HepG2 (cell line): Measurements from ENCODE around the gene DUSP7. TPM values are rescaled to one million over a fixed set of nuclear protein-coding genes. Genes with fewer than 3 reads are reported as not detected.

Source experiments
- ATAC-seq: fragments of 200-7000 bp; cut with Tn5 transposase; 3 replicates; pipeline ENCODE4 v1.9.1; 2020; ENCODE audit warnings: mild to moderate bottlenecking, moderate library complexity
- BruUV-seq: library from RNA; stranded (reverse); fragments of 400-500 nt; replicated peaks from 2 replicates; lab custom pipeline; 2021; lab: Mats Ljungman, UMichigan
- CTCF ChIA-PET: fragments of 300-600 bp; formaldehyde crosslinking; extraction: SDS; loops from one replicate; lab custom pipeline; 2021; ENCODE audit warnings: low total read pairs, inconsistent platforms, low intra/inter-chr PET ratio; lab: Yijun Ruan, JAX
- POLR2A ChIA-PET: fragments of 350-600 bp; sonication (Branson Sonifier 250); formaldehyde crosslinking; loops from one replicate; lab custom pipeline; 2020; ENCODE audit warnings: antibody characterized with exemption, inconsistent platforms; lab: Yijun Ruan, JAX
- DNase-seq: peaks from one replicate; pipeline ENCODE4 v3.0.0-alpha.2; 2015; ENCODE audit warnings: low spot score
- FAIRE-seq: peaks from 3 replicates; lab custom pipeline; 2011; peaks lifted over from hg19 to GRCh38; lab: Jason Lieb, UNC
- H2AFZ ChIP-seq: one replicate; pipeline ENCODE4 v1.6.1; 2011; ENCODE audit warnings: low read length, inconsistent platforms
- H3K27ac ChIP-seq: fragments of 300-600 bp; 3 replicates; pipeline ENCODE4 v1.8.0; 2011; ENCODE audit warnings: mixed run types, mild to moderate bottlenecking, mixed read lengths, low read length, inconsistent platforms; ENCODE audit not compliant: insufficient read depth; ENCODE audit errors: extremely low read length
- H3K27me3 ChIP-seq, 2 experiments: fragments of 200-600 bp in 1 of 2; 2 replicates in 1 of 2; 3 replicates in 1 of 2; pipeline versions ENCODE4 v1.6.0 to v1.8.0; 2011; ENCODE audit warnings: low read length in 2 of 2, mild to moderate bottlenecking in 2 of 2, moderate library complexity in 2 of 2, inconsistent platforms in 1 of 2; ENCODE audit not compliant: insufficient read depth in 2 of 2, control insufficient read depth in 1 of 2
- H3K36me3 ChIP-seq, 2 experiments: fragments of 200-600 bp in 1 of 2; replicated peaks in 1 of 2; 2 replicates in 1 of 2; 3 replicates in 1 of 2; pipeline versions ENCODE4 v1.5.1 to v1.8.0; 2011; ENCODE audit warnings: low read length in 2 of 2, inconsistent platforms in 1 of 2; ENCODE audit not compliant: insufficient read depth in 2 of 2, control insufficient read depth in 1 of 2
- H3K4me1 ChIP-seq: 2 replicates; pipeline ENCODE4 v1.5.1; 2012; ENCODE audit warnings: low read length, inconsistent platforms; ENCODE audit not compliant: insufficient read depth
- H3K4me2 ChIP-seq: 2 replicates; pipeline ENCODE4 v1.6.0; 2011; ENCODE audit warnings: low read depth, low read length, inconsistent platforms
- H3K4me3 ChIP-seq, 3 experiments: fragments of 200-600 bp in 1 of 3; sonication (generic), shearing (Covaris generic) in 1 of 3; replicated peaks in 1 of 3; 2 replicates each; pipeline ENCODE4 v1.5.1; 2011 to 2016; ENCODE audit warnings: low read length in 3 of 3, inconsistent platforms in 2 of 3, low read depth in 2 of 3, mild to moderate bottlenecking in 2 of 3, control low read depth in 1 of 3, mixed read lengths in 1 of 3; ENCODE audit not compliant: insufficient read depth in 1 of 3
- H3K79me2 ChIP-seq: one replicate; pipeline ENCODE4 v1.6.1; 2011; ENCODE audit warnings: low read length, inconsistent platforms; ENCODE audit not compliant: insufficient read depth
- H3K9ac ChIP-seq: 2 replicates; pipeline ENCODE4 v1.6.0; 2011; ENCODE audit warnings: mild to moderate bottlenecking, low read depth, low read length, inconsistent platforms; ENCODE audit not compliant: insufficient read depth
- H3K9me3 ChIP-seq: 2 replicates; pipeline ENCODE4 v1.5.1; 2012; ENCODE audit warnings: mild to moderate bottlenecking, low read length
- H4K20me1 ChIP-seq: 2 replicates; pipeline ENCODE4 v1.6.0; 2011; ENCODE audit warnings: inconsistent platforms, mild to moderate bottlenecking, low read length, moderate library complexity; ENCODE audit not compliant: insufficient read depth
- ATM ChIP-seq: fragments of 450-650 bp; IDR thresholded peaks from 2 replicates; pipeline ENCODE4 v1.7.1; 2017; ENCODE audit warnings: mild to moderate bottlenecking, borderline replicate concordance
- TP53 ChIP-seq: sonication (generic); formaldehyde crosslinking; conservative IDR thresholded peaks from 2 replicates; pipeline ENCODE4 v1.4.0; 2020; ENCODE audit warnings: missing genetic modification reagents
- ZBTB1 ChIP-seq: sonication (generic); formaldehyde crosslinking; IDR thresholded peaks from 2 replicates; pipeline ENCODE4 v1.4.0; 2020; ENCODE audit warnings: missing genetic modification reagents, borderline replicate concordance
- ZFP37 ChIP-seq: sonication (generic); formaldehyde crosslinking; IDR thresholded peaks from 2 replicates; pipeline ENCODE4 v1.4.0; 2020; ENCODE audit warnings: missing genetic modification reagents, borderline replicate concordance
- ZFP62 ChIP-seq: sonication (generic); formaldehyde crosslinking; IDR thresholded peaks from 2 replicates; pipeline ENCODE4 v1.4.0; 2020; ENCODE audit warnings: missing genetic modification reagents
- ZNF30 ChIP-seq: sonication (generic); formaldehyde crosslinking; IDR thresholded peaks from 2 replicates; pipeline ENCODE4 v1.5.0; 2020; ENCODE audit warnings: mild to moderate bottlenecking, missing genetic modification reagents
- WGBS: methylation state at CpG from one replicate; pipeline ENCODE4 v1.1.6; 2017; ENCODE audit warnings: low lambda C conversion rate; 5-methylcytosine and 5-hydroxymethylcytosine counted together
- in situ Hi-C: cut with HindIII; loops from 2 replicates; pipeline ENCODE4 v1.10.0; 2017; ENCODE audit warnings: low pct_unique_long_range_greater_than_20kb; ENCODE audit not compliant: extremely low pct_ligation_motif_present
- intact Hi-C: fragments of 100-400 bp; cut with micrococcal nuclease; formaldehyde crosslinking; loops from one replicate; pipeline ENCODE4 v1.10.0; 2022; ENCODE audit not compliant: unreplicated experiment
- polyA plus RNA-seq, 8 experiments: library from polyadenylated mRNA; depleted of rRNA in 3 of 8; stranded (reverse) in 7 of 8; unstranded in 1 of 8; fragments of >200 nt; fragmentation: Illumina TruSeq in 4 of 8; extraction: Trizol in 4 of 8; gene quantifications; 2 replicates each; pipeline versions ENCODE4 v1.2.1 to v1.2.3, GENCODE V29; 2011 to 2016; ENCODE audit warnings: low read depth in 4 of 8, missing spikeins in 1 of 8, mixed read lengths in 1 of 8; ENCODE audit not compliant: insufficient read depth in 1 of 8
- total RNA-seq, 5 experiments: library from RNA; depleted of rRNA; stranded (reverse); fragments of >200 nt; fragmentation: Illumina TruSeq; extraction: Trizol; gene quantifications; 2 replicates each; pipeline ENCODE4 v1.2.3, GENCODE V29; 2016; ENCODE audit warnings: low read depth in 1 of 5
- TF ChIP-seq, protein P1 (sequence below): sonication (generic); formaldehyde crosslinking; IDR thresholded peaks from 2 replicates; pipeline ENCODE4 v1.5.0; 2020; ENCODE audit warnings: mild to moderate bottlenecking, missing genetic modification reagents
- TF ChIP-seq, protein P2 (sequence below): sonication (generic); formaldehyde crosslinking; conservative IDR thresholded peaks from 2 replicates; pipeline ENCODE4 v1.8.0; 2022; ENCODE audit warnings: mild to moderate bottlenecking, moderate library complexity, missing genetic modification reagents
- TF ChIP-seq, protein P3 (sequence below): IDR thresholded peaks from 2 replicates; pipeline ENCODE4 v1.6.1; 2018; ENCODE audit warnings: missing genetic modification reagents, mild to moderate bottlenecking, missing compliant biosample characterization
- TF ChIP-seq, protein P4 (sequence below): sonication (generic); formaldehyde crosslinking; IDR thresholded peaks from 2 replicates; pipeline ENCODE4 v1.4.0; 2020; ENCODE audit warnings: missing genetic modification reagents
- TF ChIP-seq, protein P5 (sequence below): sonication (generic); formaldehyde crosslinking; IDR thresholded peaks from 2 replicates; pipeline ENCODE4 v1.8.0; 2022; ENCODE audit warnings: mild to moderate bottlenecking, missing genetic modification reagents; ENCODE audit not compliant: insufficient replicate concordance
- TF ChIP-seq, protein P6 (sequence below): sonication (generic); formaldehyde crosslinking; IDR thresholded peaks from 2 replicates; pipeline ENCODE4 v1.4.0; 2020; ENCODE audit warnings: missing genetic modification reagents, borderline replicate concordance

Gene DUSP7
- total and polyA plus RNA-seq, 2 of the 13 experiments (the other 11 are each of a cell fraction or from before 2014, with no cell fraction given): 6.6 to 8.8 TPM

DNA sequence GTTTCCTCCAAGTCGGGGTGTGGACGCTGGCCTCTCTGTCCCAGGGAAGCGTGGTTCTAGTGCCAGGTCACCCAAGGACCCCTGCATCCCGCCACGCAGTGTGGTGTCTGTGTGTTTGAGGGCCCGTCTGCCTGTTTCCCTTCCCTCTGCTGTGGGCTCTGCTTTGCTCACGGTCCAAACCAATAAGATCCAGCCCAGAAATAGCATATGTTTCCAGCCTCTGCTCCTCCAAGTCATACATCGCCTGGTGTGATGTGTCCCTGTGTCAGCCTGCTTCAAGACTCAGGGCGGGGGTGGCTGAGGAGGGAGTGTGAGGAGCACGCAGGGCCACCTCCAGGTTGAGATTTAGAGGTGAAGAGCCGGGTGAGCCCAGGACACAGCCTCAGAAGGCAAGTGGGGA is 38.8 kb downstream of the DUSP7 start:
- POLR2A ChIA-PET: no interaction called here
- in situ Hi-C loops (no loop called here), intact Hi-C loops (no loop called here)
- H3K9ac ChIP-seq: no peak overlapping the region
- no peaks in the 10 kb centered on the region for H4K20me1 ChIP-seq
- 66% methylated on average over 5 of the region's 11 CpGs for WGBS
- no peaks in the 10 kb centered on the region for H3K79me2 ChIP-seq
- no peaks in the 10 kb centered on the region for H3K36me3 ChIP-seq
- CTCF ChIA-PET: no interaction called here
- ATAC-seq: no peak
- H3K4me3 ChIP-seq: no peak overlapping the region
- no peak overlapping the region for H2AFZ ChIP-seq
- H3K27ac ChIP-seq: no peak overlapping the region
- H3K27me3 ChIP-seq: peaks cover 2 to 55% of the 10 kb centered on the region in 2 experiments; a peak in 3 of 5 replicates
- DNase-seq: no peak
- peaks cover 64% of the 10 kb centered on the region for H3K4me1 ChIP-seq
- BruUV-seq: no TSS peak
- H3K4me2 ChIP-seq: no peak overlapping the region
- H3K9me3 ChIP-seq: no peaks in the 10 kb centered on the region
- FAIRE-seq: no peak
- TF ChIP-seq ZNF30 (CRISPR knock-in tag): no peak
- TF ChIP-seq, protein P1, sequence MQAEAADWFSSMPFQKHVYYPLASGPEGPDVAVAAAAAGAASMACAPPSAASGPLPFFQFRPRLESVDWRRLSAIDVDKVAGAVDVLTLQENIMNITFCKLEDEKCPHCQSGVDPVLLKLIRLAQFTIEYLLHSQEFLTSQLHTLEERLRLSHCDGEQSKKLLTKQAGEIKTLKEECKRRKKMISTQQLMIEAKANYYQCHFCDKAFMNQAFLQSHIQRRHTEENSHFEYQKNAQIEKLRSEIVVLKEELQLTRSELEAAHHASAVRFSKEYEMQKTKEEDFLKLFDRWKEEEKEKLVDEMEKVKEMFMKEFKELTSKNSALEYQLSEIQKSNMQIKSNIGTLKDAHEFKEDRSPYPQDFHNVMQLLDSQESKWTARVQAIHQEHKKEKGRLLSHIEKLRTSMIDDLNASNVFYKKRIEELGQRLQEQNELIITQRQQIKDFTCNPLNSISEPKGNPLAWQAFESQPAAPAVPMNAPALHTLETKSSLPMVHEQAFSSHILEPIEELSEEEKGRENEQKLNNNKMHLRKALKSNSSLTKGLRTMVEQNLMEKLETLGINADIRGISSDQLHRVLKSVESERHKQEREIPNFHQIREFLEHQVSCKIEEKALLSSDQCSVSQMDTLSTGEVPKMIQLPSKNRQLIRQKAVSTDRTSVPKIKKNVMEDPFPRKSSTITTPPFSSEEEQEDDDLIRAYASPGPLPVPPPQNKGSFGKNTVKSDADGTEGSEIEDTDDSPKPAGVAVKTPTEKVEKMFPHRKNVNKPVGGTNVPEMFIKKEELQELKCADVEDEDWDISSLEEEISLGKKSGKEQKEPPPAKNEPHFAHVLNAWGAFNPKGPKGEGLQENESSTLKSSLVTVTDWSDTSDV: no peak
- TF ChIP-seq, protein P2, sequence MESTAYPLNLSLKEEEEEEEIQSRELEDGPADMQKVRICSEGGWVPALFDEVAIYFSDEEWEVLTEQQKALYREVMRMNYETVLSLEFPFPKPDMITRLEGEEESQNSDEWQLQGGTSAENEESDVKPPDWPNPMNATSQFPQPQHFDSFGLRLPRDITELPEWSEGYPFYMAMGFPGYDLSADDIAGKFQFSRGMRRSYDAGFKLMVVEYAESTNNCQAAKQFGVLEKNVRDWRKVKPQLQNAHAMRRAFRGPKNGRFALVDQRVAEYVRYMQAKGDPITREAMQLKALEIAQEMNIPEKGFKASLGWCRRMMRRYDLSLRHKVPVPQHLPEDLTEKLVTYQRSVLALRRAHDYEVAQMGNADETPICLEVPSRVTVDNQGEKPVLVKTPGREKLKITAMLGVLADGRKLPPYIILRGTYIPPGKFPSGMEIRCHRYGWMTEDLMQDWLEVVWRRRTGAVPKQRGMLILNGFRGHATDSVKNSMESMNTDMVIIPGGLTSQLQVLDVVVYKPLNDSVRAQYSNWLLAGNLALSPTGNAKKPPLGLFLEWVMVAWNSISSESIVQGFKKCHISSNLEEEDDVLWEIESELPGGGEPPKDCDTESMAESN (CRISPR knock-in tag): no peak
- no peak for TF ChIP-seq TP53 (CRISPR knock-in tag)
- TF ChIP-seq, protein P3, sequence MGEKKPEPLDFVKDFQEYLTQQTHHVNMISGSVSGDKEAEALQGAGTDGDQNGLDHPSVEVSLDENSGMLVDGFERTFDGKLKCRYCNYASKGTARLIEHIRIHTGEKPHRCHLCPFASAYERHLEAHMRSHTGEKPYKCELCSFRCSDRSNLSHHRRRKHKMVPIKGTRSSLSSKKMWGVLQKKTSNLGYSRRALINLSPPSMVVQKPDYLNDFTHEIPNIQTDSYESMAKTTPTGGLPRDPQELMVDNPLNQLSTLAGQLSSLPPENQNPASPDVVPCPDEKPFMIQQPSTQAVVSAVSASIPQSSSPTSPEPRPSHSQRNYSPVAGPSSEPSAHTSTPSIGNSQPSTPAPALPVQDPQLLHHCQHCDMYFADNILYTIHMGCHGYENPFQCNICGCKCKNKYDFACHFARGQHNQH (CRISPR knock-in tag): no peak
- TF ChIP-seq ATM: no peak
- TF ChIP-seq, protein P4, sequence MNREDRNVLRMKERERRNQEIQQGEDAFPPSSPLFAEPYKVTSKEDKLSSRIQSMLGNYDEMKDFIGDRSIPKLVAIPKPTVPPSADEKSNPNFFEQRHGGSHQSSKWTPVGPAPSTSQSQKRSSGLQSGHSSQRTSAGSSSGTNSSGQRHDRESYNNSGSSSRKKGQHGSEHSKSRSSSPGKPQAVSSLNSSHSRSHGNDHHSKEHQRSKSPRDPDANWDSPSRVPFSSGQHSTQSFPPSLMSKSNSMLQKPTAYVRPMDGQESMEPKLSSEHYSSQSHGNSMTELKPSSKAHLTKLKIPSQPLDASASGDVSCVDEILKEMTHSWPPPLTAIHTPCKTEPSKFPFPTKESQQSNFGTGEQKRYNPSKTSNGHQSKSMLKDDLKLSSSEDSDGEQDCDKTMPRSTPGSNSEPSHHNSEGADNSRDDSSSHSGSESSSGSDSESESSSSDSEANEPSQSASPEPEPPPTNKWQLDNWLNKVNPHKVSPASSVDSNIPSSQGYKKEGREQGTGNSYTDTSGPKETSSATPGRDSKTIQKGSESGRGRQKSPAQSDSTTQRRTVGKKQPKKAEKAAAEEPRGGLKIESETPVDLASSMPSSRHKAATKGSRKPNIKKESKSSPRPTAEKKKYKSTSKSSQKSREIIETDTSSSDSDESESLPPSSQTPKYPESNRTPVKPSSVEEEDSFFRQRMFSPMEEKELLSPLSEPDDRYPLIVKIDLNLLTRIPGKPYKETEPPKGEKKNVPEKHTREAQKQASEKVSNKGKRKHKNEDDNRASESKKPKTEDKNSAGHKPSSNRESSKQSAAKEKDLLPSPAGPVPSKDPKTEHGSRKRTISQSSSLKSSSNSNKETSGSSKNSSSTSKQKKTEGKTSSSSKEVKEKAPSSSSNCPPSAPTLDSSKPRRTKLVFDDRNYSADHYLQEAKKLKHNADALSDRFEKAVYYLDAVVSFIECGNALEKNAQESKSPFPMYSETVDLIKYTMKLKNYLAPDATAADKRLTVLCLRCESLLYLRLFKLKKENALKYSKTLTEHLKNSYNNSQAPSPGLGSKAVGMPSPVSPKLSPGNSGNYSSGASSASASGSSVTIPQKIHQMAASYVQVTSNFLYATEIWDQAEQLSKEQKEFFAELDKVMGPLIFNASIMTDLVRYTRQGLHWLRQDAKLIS (CRISPR knock-in tag): no peak
- TF ChIP-seq, protein P5, sequence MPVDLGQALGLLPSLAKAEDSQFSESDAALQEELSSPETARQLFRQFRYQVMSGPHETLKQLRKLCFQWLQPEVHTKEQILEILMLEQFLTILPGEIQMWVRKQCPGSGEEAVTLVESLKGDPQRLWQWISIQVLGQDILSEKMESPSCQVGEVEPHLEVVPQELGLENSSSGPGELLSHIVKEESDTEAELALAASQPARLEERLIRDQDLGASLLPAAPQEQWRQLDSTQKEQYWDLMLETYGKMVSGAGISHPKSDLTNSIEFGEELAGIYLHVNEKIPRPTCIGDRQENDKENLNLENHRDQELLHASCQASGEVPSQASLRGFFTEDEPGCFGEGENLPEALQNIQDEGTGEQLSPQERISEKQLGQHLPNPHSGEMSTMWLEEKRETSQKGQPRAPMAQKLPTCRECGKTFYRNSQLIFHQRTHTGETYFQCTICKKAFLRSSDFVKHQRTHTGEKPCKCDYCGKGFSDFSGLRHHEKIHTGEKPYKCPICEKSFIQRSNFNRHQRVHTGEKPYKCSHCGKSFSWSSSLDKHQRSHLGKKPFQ (CRISPR knock-in tag): no peak
- TF ChIP-seq ZBTB1: no peak
- TF ChIP-seq, protein P6, sequence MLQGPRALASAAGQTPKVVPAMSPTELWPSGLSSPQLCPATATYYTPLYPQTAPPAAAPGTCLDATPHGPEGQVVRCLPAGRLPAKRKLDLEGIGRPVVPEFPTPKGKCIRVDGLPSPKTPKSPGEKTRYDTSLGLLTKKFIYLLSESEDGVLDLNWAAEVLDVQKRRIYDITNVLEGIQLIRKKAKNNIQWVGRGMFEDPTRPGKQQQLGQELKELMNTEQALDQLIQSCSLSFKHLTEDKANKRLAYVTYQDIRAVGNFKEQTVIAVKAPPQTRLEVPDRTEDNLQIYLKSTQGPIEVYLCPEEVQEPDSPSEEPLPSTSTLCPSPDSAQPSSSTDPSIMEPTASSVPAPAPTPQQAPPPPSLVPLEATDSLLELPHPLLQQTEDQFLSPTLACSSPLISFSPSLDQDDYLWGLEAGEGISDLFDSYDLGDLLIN (CRISPR knock-in tag): no peak
- no peak for TF ChIP-seq ZFP37 (CRISPR knock-in tag)
- no peak for TF ChIP-seq ZFP62 (CRISPR knock-in tag)
